ENCODE measurements around the gene RAB8B. TPM values are rescaled to one million over a fixed set of nuclear protein-coding genes. Genes with fewer than 3 reads are reported as not detected.

RAB8B gene
- total and polyA plus RNA-seq, 7 donors = 6.5 to 30.4 (median 21.7) TPM

DNA sequence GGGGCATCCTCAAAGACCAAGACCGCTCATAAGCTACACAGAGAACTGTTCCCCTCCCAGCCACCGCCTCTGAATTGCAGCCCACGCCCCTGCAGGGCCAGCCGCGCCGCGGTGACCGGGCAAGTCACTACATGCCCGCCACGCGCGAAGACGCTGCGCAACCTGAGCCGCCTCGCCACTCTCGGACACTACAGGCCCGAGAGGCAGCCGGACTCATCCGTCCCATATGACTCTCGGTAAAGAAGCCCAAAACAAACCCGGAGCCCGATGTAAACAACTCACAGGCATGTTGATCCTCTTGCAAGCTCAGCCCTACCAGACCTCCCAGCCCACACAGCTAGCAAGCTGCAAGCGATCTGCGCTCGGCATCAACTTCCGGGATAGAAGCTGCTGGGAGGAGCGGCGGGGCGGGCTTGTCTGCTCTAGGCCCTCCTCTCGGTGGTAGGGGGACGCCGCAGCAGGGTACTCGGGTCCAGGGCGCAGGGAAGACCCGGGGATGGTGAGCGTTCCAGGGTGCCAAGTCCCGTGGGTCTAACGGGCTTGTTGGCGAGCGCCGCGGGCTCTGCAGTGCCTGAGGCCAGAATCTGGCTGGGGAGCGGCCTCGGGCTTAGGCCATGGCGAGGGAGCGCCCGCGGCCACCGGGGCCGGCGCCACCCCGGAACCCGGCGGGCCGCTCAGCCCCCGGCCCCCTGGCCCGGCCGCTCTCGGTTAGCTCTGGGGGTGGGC lies 32.1 kb upstream of the RAB8B start, which contains the start of gene RPS27L:
Gene RPS27L (minus strand): TSS at position 360 of the 726 bp plus-strand sequence. CDS start 72 bp downstream, at position 288.
- H3K36me3 ChIP-seq = peaks cover 0 to 30% (median 5%) of the 10 kb centered on the region in 4 donors
- no peaks in the 10 kb centered on the region for H3K27me3 ChIP-seq
- peaks cover 0 to 22% (median 18%) of the 10 kb centered on the region in 4 donors for H3K4me1 ChIP-seq
- intact Hi-C loops (cut with DNase I) = loop anchor here (1.0 to 2.0 kb wide), 4 partner anchors 32 to 246 kb away; partner anchors contain the start of genes APH1B, LACTB and RAB8B
- 0% methylated on average over 60 of the region's 60 CpGs for WGBS, 2 donors
- peak; percentile 95 for DNase-seq
- H3K9me3 ChIP-seq = no peaks in the 10 kb centered on the region
- TF ChIP-seq POLR2AphosphoS5 (IDR thresholded peaks at IDR 0.05) = peak; percentile 87 to 95 (median 92)
- peak; percentile 84 to 90 for TF ChIP-seq POLR2A (IDR thresholded peaks at IDR 0.05)
- no peak for TF ChIP-seq EP300 (IDR thresholded peaks at IDR 0.05)
- TF ChIP-seq, protein P1, sequence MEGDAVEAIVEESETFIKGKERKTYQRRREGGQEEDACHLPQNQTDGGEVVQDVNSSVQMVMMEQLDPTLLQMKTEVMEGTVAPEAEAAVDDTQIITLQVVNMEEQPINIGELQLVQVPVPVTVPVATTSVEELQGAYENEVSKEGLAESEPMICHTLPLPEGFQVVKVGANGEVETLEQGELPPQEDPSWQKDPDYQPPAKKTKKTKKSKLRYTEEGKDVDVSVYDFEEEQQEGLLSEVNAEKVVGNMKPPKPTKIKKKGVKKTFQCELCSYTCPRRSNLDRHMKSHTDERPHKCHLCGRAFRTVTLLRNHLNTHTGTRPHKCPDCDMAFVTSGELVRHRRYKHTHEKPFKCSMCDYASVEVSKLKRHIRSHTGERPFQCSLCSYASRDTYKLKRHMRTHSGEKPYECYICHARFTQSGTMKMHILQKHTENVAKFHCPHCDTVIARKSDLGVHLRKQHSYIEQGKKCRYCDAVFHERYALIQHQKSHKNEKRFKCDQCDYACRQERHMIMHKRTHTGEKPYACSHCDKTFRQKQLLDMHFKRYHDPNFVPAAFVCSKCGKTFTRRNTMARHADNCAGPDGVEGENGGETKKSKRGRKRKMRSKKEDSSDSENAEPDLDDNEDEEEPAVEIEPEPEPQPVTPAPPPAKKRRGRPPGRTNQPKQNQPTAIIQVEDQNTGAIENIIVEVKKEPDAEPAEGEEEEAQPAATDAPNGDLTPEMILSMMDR (IDR thresholded peaks at IDR 0.05) = no peak
- peak within 1 kb of the TSS; percentile 78 to 93 (median 89) for H3K4me3 ChIP-seq
- H3K27ac ChIP-seq = peak within 1 kb of the TSS; percentile 93 to 99 (median 97)

DNA sequence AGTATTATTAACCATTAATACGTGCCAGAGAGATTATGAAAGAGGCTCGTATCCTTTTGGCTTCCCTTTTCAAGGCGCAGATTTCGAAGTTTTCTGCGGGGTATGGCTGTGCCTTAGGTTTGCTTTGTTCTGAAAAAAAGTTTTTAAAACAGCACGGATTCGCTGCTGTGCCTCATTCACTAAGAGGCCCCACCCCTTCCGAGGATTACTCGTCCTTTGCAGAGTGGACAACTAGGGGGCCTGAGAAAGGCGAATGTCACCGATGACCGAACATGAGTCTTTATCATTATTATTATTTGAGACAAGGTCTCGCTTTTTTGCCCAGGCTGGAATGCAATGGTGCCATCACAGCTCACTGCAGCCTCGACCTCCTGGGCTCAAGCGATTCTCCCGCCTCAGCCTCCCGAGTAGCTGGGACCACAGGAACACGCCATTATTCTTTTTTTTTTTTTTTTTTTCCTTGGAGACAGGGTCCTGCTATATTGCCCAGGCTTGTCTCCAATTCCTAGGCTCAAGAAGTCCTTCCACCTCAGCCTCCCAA lies 31.4 kb upstream of the RAB8B start:
- Histone ChIP-seq H3K4me3 (peak overlapping the region; percentile 78 to 93 (median 89)), H3K36me3 (peaks cover 0 to 23% (median 2%) of the 10 kb centered on the region in 4 donors), H3K27me3 (no peaks in the 10 kb centered on the region), H3K4me1 (peaks cover 0 to 22% (median 18%) of the 10 kb centered on the region in 4 donors), H3K9me3 (no peaks in the 10 kb centered on the region), H3K27ac (peak overlapping the region; percentile 93 to 99 (median 97))
- 12% methylated on average over 18 of the region's 18 CpGs for WGBS, 2 donors
- DNase-seq = peak; percentile 78
- no peak for TF ChIP-seq EP300 (IDR thresholded peaks at IDR 0.05)
- TF ChIP-seq, protein P1 (IDR thresholded peaks at IDR 0.05) = no peak
- no peak for TF ChIP-seq POLR2AphosphoS5 (IDR thresholded peaks at IDR 0.05)
- no peak for TF ChIP-seq POLR2A (IDR thresholded peaks at IDR 0.05)
- intact Hi-C loops (cut with DNase I) = loop anchor here (1.0 to 2.0 kb wide), 4 partner anchors 31 to 245 kb away; partner anchors contain the start of genes APH1B, LACTB and RAB8B

DNA sequence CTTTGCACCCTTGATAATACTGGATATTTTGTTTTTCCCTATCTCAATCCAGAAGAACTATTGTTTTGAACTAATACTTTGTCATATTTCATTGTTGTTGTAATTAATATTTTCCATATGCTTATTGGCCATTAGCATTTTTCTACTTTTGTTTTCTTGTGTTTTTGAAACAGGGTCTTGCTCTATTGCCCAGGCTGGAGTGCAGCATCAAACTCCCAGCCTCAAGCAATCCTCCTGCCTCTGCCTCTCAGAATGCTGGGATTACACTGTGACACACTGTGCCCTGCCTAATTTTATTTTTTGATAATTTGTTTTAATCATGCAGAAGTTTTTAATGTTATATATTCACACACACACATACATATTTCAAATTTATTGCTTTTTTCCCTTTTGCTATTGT lies 28.8 kb upstream of the RAB8B start:
- no peaks in the 10 kb centered on the region for H3K36me3 ChIP-seq
- H3K27ac ChIP-seq = no peak overlapping the region
- H3K4me3 ChIP-seq = no peak overlapping the region
- H3K9me3 ChIP-seq = no peaks in the 10 kb centered on the region
- peaks cover 0 to 8% (median 7%) of the 10 kb centered on the region in 4 donors for H3K4me1 ChIP-seq
- TF ChIP-seq EP300 (IDR thresholded peaks at IDR 0.05) (no peak), POLR2A (IDR thresholded peaks at IDR 0.05) (no peak), POLR2AphosphoS5 (IDR thresholded peaks at IDR 0.05) (no peak)
- TF ChIP-seq, protein P1 (IDR thresholded peaks at IDR 0.05) = no peak
- H3K27me3 ChIP-seq = no peaks in the 10 kb centered on the region
- intact Hi-C loops (cut with DNase I) = no loop called here
- DNase-seq = no peak

DNA sequence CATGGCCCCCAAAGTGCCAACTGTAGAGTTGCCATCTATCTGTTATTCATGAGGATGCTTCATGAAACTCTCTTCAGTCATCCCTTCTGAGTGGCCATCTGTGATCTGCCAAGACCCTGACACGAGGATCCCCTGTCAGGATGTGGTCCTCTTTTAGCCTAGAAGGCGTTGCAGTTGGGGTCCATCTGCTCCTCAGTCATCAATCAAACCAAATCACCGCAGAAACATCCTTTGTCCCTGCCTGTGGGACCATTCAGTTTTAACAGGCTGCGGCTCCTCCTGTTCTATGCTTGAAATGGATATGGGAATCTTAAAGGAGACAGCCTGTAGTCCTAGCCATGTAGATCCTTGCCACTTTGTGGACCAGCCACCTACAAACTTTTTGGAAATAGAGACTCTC lies 26.2 kb upstream of the RAB8B start:
- H3K36me3 ChIP-seq = no peaks in the 10 kb centered on the region
- no peak overlapping the region for H3K27ac ChIP-seq
- H3K4me1 ChIP-seq = peaks cover 0 to 4% (median under 1%) of the 10 kb centered on the region in 4 donors
- DNase-seq = no peak
- no peaks in the 10 kb centered on the region for H3K9me3 ChIP-seq
- intact Hi-C loops (cut with DNase I) = no loop called here
- no peak overlapping the region for H3K4me3 ChIP-seq
- WGBS, 2 donors = 89 to 90% methylated on average over 4 of the region's 4 CpGs
- no peaks in the 10 kb centered on the region for H3K27me3 ChIP-seq
- TF ChIP-seq POLR2A (IDR thresholded peaks at IDR 0.05) (no peak), EP300 (IDR thresholded peaks at IDR 0.05) (no peak), POLR2AphosphoS5 (IDR thresholded peaks at IDR 0.05) (no peak)
- TF ChIP-seq, protein P1 (IDR thresholded peaks at IDR 0.05) = no peak
